GM21786 (cell line): ENCODE measurements around the gene TEDC1.
A peak's percentile ranks its signal among the peaks of the same experiment; 100 is the strongest.

Experiments used
- ATAC-seq: cut with Tn5 transposase; IDR thresholded peaks from one replicate; pipeline ENCODE4 v1.9.1; 2021; ENCODE audit not compliant: unreplicated experiment

TEDC1 gene

GRCh38 chr14:105473033-105473676 is 17.9 kb upstream of the TEDC1 start:
- no peak for ATAC-seq

GRCh38 chr14:105473677-105474482 is 17.2 kb upstream of the TEDC1 start:
- ATAC-seq, result no peak

- ATAC-seq, result no peak
These were observed 16.4 kb upstream of the TEDC1 start, which contains the start of gene CRIP2 for GRCh38 chr14:105474483-105475268. TSS of gene CRIP2 (plus strand) at chr14:105474821. CDS start at chr14:105474863, 42 bp downstream.

DNA sequence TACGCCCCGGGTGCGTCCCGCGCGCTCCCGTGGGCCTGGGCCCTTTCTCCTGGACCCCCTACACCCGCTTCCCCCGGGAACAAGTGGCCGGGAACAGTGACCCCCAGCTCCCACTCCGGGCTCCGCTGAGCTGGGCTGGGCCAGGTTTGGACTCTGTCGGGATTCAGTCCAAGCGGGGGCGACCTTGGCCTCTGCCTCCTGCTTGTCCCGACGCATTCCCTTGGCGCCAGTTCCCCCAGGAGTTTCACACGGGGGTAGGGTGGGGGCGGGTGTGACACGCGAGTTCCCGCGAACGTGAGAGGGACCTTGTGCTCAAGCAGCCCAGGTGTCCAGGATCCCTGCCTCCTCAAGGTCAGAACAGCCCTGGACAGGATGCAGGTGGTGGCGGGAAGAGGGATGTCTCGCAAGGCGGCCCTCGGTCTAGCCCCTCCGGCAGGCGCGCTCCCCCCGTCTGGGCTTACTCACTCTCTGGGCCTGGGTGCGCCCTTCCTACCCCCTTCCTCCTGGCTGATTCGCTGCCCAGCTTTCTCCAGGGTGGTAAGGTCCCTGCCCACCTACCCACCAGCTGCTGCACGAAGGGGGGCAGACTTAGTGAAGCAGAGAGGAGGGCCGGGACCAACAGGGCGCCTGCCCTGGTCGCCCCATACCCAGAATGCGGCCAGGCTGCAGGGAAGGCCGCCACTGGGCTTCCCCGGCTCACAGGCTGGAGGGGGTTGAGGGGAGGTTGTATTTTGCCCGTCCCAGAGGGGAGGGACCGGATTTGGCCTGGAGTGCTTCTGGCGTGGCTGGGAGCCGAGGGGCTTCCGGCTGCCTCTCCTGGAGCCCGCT is 15.6 kb upstream of the TEDC1 start:
- ATAC-seq, result no peak

- no peak for ATAC-seq
These were observed 14.8 kb upstream of the TEDC1 start for GRCh38 chr14:105476097-105476830.

- ATAC-seq, result no peak
These were observed 14.0 kb upstream of the TEDC1 start for GRCh38 chr14:105476831-105477659.

DNA sequence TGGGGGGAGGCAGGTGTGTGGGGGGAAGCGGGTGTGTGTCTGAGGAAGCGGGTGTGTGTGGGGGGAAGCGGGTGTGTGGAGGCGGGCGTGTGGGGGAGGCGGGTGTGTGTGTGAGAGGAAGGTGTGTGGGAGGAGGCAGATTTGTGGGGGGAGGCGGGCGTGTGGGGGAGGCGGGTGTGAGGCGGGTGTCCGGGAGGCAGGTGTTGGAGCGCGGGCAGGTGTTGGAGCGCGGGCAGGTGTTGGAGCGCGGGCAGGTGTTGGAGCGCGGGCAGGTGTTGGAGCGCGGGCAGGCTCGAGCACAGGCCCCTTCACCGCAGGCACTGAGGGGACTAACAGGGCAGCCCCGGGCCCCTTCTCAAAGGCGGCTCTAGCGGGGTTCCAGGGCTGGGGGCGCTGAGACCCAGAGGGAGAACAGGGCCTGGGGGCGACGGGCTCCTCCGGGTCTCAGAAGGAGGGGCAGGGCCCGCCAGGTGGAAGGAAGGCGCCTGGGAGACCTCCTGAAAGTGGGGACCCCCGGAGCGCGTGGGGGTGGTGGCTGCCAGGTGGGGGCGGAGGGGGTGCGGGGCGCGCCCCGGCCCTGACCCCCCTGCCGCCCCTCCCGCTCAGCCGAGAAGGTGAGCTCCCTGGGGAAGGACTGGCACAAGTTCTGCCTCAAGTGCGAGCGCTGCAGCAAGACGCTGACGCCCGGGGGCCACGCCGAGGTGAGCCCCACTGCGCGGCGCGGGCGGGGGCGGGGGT is 13.2 kb upstream of the TEDC1 start:
- no peak for ATAC-seq

GRCh38 chr14:105478398-105479251 is 12.4 kb upstream of the TEDC1 start:
- ATAC-seq, result no peak

GRCh38 chr14:105479431-105480158 is 11.5 kb upstream of the TEDC1 start:
- ATAC-seq, result no peak

DNA sequence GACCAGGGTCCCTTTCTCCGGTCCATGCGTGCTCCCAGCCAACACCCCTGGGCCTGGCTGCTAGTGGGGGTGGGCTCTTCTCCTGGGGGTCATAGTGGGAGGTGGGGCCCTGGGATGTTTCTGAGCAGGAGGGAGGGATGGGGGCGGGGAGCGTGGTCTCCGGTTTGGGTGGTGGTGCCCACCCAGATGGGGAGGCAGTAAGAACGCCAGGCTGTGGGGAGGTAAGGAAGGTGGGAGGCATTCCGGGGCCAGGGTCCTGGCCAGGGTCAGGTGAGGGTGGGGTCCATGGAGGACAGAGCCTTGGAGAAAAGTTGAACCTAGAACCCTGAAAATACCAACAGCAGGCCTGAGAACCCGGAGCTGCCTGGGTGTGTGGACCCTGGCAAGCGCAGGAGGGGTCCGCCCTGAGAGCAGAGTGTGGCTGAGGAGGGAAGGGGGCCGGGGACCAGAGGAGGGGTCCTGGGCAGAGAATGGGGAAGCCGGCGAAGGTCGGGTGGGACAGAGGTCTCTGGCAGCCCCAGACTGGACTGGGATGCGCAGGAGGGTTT is 10.8 kb upstream of the TEDC1 start:
- no peak for ATAC-seq

DNA sequence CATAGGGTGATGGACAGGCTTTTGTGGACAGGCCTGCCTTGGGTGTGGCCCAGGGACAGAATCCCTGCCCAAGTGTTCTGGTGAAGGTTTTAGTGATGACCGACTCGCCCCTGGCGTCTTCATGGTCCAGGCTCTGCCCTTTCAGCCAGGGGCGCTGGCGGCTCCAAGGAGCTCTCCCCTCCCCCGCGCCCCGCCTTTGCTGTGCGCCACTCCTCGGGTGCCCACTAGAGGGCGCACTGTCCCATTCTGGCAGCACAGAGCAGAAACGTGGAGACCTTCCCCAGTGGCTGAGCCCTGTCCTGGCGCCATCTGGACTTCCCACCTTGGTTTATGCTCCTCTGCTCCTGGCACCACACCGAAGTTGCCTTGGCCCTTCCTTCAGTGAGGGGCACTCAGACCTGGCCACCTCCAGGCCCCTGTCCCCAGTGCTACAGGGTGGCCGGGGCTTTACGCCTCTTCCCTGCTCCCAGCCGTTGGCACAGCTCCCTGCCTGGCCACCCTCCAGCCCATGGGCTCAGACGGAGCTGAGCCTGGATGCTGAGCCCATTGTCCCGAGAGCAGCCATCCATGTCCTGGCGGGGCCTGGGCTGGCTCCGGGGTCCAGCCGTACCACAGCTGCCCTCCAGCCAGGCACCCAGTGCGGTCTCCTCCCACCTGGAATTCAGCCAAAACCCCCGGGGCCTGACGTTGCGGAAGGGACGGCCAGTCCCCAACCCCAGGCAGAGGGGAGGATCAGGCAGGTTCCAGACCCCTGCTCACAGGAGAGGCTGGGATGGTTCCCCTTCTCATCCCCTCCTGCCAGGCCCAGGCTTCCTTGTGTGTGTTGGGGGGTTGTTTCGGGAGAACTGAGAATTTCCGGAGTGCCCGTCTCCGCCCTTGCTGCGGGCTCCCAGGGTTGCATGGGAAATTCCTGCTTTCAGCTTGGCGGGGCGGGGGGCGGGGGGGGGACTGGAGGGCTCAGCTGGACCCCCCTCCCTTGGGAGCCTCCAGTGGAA is 9.9 kb upstream of the TEDC1 start:
- ATAC-seq, result peak; percentile 42

GRCh38 chr14:105481886-105482457 is 9.1 kb upstream of the TEDC1 start:
- peak; percentile 52 for ATAC-seq

DNA sequence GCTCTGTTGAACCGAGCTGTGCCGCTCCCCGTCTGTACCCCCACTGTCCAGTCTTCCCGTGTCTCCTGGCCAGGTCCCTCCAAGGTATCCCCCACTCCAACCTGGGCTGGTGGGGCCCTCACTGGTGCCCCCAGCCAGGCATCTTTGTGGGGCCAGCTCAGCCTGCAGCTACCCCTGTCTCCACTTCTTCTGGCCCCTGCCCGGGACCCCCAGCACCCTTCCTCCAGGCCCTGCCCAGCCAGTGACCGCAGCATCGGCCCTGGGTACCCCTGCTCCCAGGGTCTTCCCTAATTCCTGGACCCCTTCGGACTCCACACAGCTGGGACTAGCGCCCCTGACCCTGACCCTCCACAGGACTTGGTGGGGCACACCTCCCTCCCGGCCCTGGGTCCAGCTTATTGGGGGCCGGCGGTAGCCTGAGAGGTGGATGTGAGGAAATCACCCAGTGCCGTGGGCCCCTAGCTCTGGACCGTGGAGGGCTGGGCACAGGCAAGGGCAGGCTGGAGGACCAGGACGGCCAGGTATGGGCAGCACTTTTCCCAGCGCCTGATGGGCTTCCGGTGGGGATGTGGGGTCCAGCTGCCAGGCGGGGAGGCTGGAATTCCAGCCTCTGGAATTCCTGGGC is 8.4 kb upstream of the TEDC1 start:
- ATAC-seq, result no peak

DNA sequence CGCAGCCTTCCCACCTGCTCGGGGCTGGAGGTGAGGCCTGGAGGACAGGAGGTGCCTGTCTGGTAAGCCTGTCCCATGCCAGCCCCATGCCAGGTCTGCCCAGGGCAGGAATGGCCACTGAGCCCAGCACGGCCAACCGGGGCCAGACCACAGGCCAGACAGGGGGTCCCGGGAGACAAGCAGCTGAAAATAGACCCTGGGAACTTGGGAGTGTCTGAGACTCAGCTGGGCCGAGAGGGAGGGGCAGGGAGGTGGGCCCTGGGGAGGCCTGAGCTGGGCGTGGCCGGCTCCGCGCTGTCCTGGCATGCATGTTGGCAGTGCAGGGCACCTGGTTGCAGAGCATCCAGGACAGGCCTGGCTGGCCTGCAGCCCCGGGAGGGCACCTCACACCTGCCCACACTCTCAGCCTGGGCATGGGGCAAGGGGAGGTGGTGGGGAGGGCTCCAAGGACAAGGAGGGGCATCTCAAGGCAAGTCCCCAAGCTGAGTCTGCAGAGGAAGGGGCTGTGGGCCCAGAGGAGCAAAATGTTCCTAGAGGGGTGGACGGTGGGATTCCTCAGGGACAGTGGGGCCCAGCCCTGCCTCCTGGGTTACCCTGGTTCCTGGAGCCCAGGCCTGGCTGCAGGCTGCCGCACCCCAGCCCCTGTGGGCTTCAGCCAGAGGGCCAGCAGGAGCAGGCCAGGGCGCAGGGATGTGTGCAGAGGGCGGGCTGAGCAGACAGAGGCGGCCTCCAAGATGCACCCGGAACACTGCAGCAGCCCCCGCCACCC is 7.6 kb upstream of the TEDC1 start:
- no peak for ATAC-seq
